Peyer's patch (tissue), 4 donors: Measurements from ENCODE around the gene ARIH2. TPM values are rescaled to one million over a fixed set of nuclear protein-coding genes. Genes with fewer than 3 reads are reported as not detected.

Experiments
- DNase-seq, 3 donors: peaks; one replicate each; pipeline ENCODE4 v3.0.0-alpha.2; 2017 to 2019
- H3K27ac ChIP-seq, 4 donors: fragments of 200-600 bp; sonication (generic); one replicate each; pipeline ENCODE4 v1.5.1; 2016 to 2019
- H3K27me3 ChIP-seq, 2 donors: fragments of 200-600 bp; sonication (generic); one replicate each; pipeline ENCODE4 v1.5.1; 2019
- H3K36me3 ChIP-seq, 3 donors: fragments of 200-600 bp; sonication (generic); one replicate each; pipeline ENCODE4 v1.5.1; 2016 to 2019
- H3K4me1 ChIP-seq, 4 donors: fragments of 200-600 bp; sonication (generic); one replicate each; pipeline ENCODE4 v1.5.1; 2016 to 2019
- H3K4me3 ChIP-seq, 4 donors: fragments of 200-600 bp; sonication (generic); 1 replicate in 3 of 4; 2 replicates in 1 of 4; pipeline ENCODE4 v1.5.1; 2016 to 2019; ENCODE audit warnings: mild to moderate bottlenecking in 1 of 4
- H3K9me3 ChIP-seq, 4 donors: fragments of 200-600 bp; sonication (generic); one replicate each; pipeline ENCODE4 v1.5.1; 2016 to 2019; ENCODE audit warnings: mild to moderate bottlenecking in 1 of 4
- CTCF ChIP-seq, 6 experiments: fragments of 450-650 bp in 4 of 6; fragments of 200-600 bp in 2 of 6; sonication (generic) in 1 of 6; IDR thresholded peaks; one replicate each; pipeline ENCODE4 v1.5.1; 2017 to 2019; ENCODE audit warnings: antibody characterized with exemption in 6 of 6, mild to moderate bottlenecking in 3 of 6, moderate library complexity in 1 of 6
- POLR2A ChIP-seq, 2 donors: fragments of 450-650 bp; IDR thresholded peaks; one replicate each; pipeline ENCODE4 v1.5.1; 2017; ENCODE audit warnings: antibody characterized with exemption in 2 of 2, mild to moderate bottlenecking in 2 of 2, moderate library complexity in 2 of 2
- total RNA-seq, 4 donors: library from RNA; depleted of rRNA; stranded (reverse); fragments of >200 nt; gene quantifications; one replicate each; pipeline ENCODE4 v1.1.0, GENCODE V29; 2016

Gene ARIH2
- total RNA-seq, 4 donors from 2014 or later, result 59.7 to 184 (median 111) TPM

- no peaks in the 10 kb centered on the region for H3K27me3 ChIP-seq
- H3K4me3 ChIP-seq, result no peak overlapping the region
- TF ChIP-seq CTCF (IDR thresholded peaks at IDR 0.05) (no peak), POLR2A (IDR thresholded peaks at IDR 0.05) (no peak)
- no peaks in the 10 kb centered on the region for H3K9me3 ChIP-seq
- H3K27ac ChIP-seq, result no peak overlapping the region
- H3K4me1 ChIP-seq, result no peaks in the 10 kb centered on the region
- peak in 1 of 3 donors; percentile 18 for DNase-seq
- peaks cover 0 to 98% (median 0%) of the 10 kb centered on the region in 3 donors for H3K36me3 ChIP-seq
These were observed 55.6 kb downstream of the ARIH2 start for GRCh38 chr3:48974076-48974864.

- TF ChIP-seq CTCF (IDR thresholded peaks at IDR 0.05), result no peak
- TF ChIP-seq POLR2A (IDR thresholded peaks at IDR 0.05), result no peak
- Histone ChIP-seq H3K27ac (no peak overlapping the region), H3K4me1 (no peaks in the 10 kb centered on the region), H3K4me3 (no peak overlapping the region), H3K36me3 (peaks cover 0 to 93% (median 0%) of the 10 kb centered on the region in 3 donors), H3K9me3 (no peaks in the 10 kb centered on the region), H3K27me3 (no peaks in the 10 kb centered on the region)
- no peak for DNase-seq
These were observed 60.8 kb downstream of the ARIH2 start for GRCh38 chr3:48979451-48979850.

GRCh38 chr3:48980295-48980694 is 61.7 kb downstream of the ARIH2 start:
- H3K36me3 ChIP-seq, result peaks cover 0 to 92% (median 0%) of the 10 kb centered on the region in 3 donors
- no peaks in the 10 kb centered on the region for H3K4me1 ChIP-seq
- TF ChIP-seq POLR2A (IDR thresholded peaks at IDR 0.05) (no peak), CTCF (IDR thresholded peaks at IDR 0.05) (no peak)
- no peak for DNase-seq
- no peak overlapping the region for H3K27ac ChIP-seq
- H3K4me3 ChIP-seq, result no peak overlapping the region
- H3K27me3 ChIP-seq, result no peaks in the 10 kb centered on the region
- H3K9me3 ChIP-seq, result no peaks in the 10 kb centered on the region

- no peaks in the 10 kb centered on the region for H3K4me1 ChIP-seq
- DNase-seq, result no peak
- H3K36me3 ChIP-seq, result peaks cover 0 to 87% (median 0%) of the 10 kb centered on the region in 3 donors
- no peak overlapping the region for H3K4me3 ChIP-seq
- H3K9me3 ChIP-seq, result no peaks in the 10 kb centered on the region
- no peak overlapping the region for H3K27ac ChIP-seq
- no peaks in the 10 kb centered on the region for H3K27me3 ChIP-seq
- TF ChIP-seq CTCF (IDR thresholded peaks at IDR 0.05) (no peak), POLR2A (IDR thresholded peaks at IDR 0.05) (no peak)
These were observed 63.4 kb downstream of the ARIH2 start for GRCh38 chr3:48982016-48982415.

- no peak overlapping the region for H3K4me3 ChIP-seq
- peaks cover 0 to 81% (median 0%) of the 10 kb centered on the region in 3 donors for H3K36me3 ChIP-seq
- H3K4me1 ChIP-seq, result no peaks in the 10 kb centered on the region
- TF ChIP-seq CTCF (IDR thresholded peaks at IDR 0.05), result no peak
- no peak for TF ChIP-seq POLR2A (IDR thresholded peaks at IDR 0.05)
- H3K9me3 ChIP-seq, result no peaks in the 10 kb centered on the region
- no peak for DNase-seq
- H3K27me3 ChIP-seq, result no peaks in the 10 kb centered on the region
- H3K27ac ChIP-seq, result no peak overlapping the region
These were observed 64.0 kb downstream of the ARIH2 start for GRCh38 chr3:48982686-48983085.
